DND-41 (cell line): ENCODE results near the gene SERPINE2.

Experiments used
- ATAC-seq: fragments of 200-7000 bp; cut with Tn5 transposase; 3 replicates; pipeline ENCODE4 v1.9.1; 2021; ENCODE audit warnings: low read depth; ENCODE audit not compliant: insufficient read depth
- DNase-seq: peaks from one replicate; pipeline ENCODE4 v3.0.0-alpha.2; 2020
- H2AFZ ChIP-seq: 2 replicates; pipeline ENCODE4 v1.6.0; 2012; ENCODE audit warnings: low read depth, low read length
- H3K27ac ChIP-seq: 2 replicates; pipeline ENCODE4 v1.5.1; 2012; ENCODE audit warnings: low read length, inconsistent platforms
- H3K27me3 ChIP-seq: fragments of 200-600 bp; sonication (generic); 2 replicates; pipeline ENCODE4 v1.6.0; 2012; ENCODE audit warnings: low read length, mild to moderate bottlenecking, inconsistent platforms; ENCODE audit not compliant: insufficient read depth, poor library complexity
- H3K36me3 ChIP-seq: 2 replicates; pipeline ENCODE4 v1.5.1; 2012; ENCODE audit warnings: low read length, inconsistent platforms; ENCODE audit not compliant: insufficient read depth
- H3K4me1 ChIP-seq: 2 replicates; pipeline ENCODE4 v1.5.1; 2012; ENCODE audit warnings: mild to moderate bottlenecking, low read length; ENCODE audit not compliant: insufficient read depth
- H3K4me2 ChIP-seq: 2 replicates; pipeline ENCODE4 v1.6.0; 2012; ENCODE audit warnings: mild to moderate bottlenecking, moderate library complexity, low read length, inconsistent platforms; ENCODE audit not compliant: insufficient read depth
- H3K4me3 ChIP-seq, 2 experiments: fragments of 200-600 bp in 1 of 2; shearing (Covaris generic) in 1 of 2; 2 replicates each; pipeline ENCODE4 v1.5.1; 2012 to 2016; ENCODE audit warnings: inconsistent platforms in 2 of 2, low read length in 2 of 2, mild to moderate bottlenecking in 2 of 2, low read depth in 1 of 2, moderate library complexity in 1 of 2
- H3K79me2 ChIP-seq: 2 replicates; pipeline ENCODE4 v1.6.0; 2012; ENCODE audit warnings: low read length, inconsistent platforms; ENCODE audit not compliant: insufficient read depth
- H3K9ac ChIP-seq: 2 replicates; pipeline ENCODE4 v1.6.0; 2012; ENCODE audit warnings: low read depth, mild to moderate bottlenecking, inconsistent platforms, low read length, moderate library complexity
- H3K9me3 ChIP-seq: 2 replicates; pipeline ENCODE4 v1.5.1; 2012; ENCODE audit warnings: low read length, moderate library complexity, mild to moderate bottlenecking, inconsistent platforms; ENCODE audit not compliant: insufficient read depth, severe bottlenecking
- H4K20me1 ChIP-seq: 2 replicates; pipeline ENCODE4 v1.6.0; 2012; ENCODE audit warnings: low read length; ENCODE audit not compliant: insufficient read depth
- EZH2 ChIP-seq: IDR thresholded peaks from 3 replicates; pipeline ENCODE4 v1.6.1; 2012; ENCODE audit warnings: borderline replicate concordance, low read depth, mild to moderate bottlenecking, moderate library complexity, low read length, inconsistent platforms; ENCODE audit not compliant: severe bottlenecking
- TF ChIP-seq, protein P1 (sequence below): IDR thresholded peaks from 2 replicates; pipeline ENCODE4 v1.5.1; 2012; ENCODE audit warnings: borderline replicate concordance, low read length, moderate library complexity, mild to moderate bottlenecking; ENCODE audit not compliant: poor library complexity, severe bottlenecking; ENCODE audit errors: extremely low read depth

Gene SERPINE2

DNA sequence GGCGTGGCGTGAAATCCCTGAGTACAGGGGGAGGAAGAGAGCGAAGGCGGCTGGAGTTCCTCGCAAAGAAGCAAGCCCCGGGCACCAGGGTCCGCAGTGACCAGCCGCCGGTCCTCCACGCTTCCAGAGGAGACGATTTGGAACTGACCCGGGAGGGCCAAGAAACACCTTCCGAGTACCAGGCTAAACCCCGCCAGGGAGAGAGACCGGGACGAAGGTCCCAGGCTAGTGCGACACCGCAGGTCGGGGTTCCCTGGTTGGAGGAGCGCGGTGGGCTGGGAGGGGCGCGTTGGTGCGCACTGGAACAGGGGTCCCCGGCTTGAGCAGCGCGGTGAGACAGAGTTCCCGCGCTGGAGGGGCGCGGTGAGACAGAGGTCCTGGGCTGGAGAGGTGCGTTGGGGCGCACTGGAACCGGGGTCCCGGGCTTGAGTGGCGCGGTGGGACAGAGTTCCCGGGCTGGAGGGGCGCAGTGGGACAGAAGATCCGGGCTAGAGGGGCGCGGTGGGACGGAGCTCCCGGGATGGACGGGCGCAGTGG lies 94.9 kb downstream of the SERPINE2 start:
- Histone ChIP-seq H4K20me1 (peaks cover 6% of the 10 kb centered on the region; the same call in 1 of the 2 replicates), H2AFZ (peak overlapping the region; percentile 91), H3K9ac (peak overlapping the region; percentile 89), H3K4me1 (peaks cover 25% of the 10 kb centered on the region), H3K4me2 (peak overlapping the region; percentile 92), H3K9me3 (no peaks in the 10 kb centered on the region), H3K79me2 (peaks cover 27% of the 10 kb centered on the region), H3K27ac (peak overlapping the region; percentile 81), H3K36me3 (no peaks in the 10 kb centered on the region; the same call in 1 of the 2 replicates), H3K27me3 (no peaks in the 10 kb centered on the region), H3K4me3 (peak overlapping the region; percentile 46 to 85; a peak in 3 of 4 replicates)
- no peak for ATAC-seq
- TF ChIP-seq EZH2: no peak
- TF ChIP-seq, protein P1, sequence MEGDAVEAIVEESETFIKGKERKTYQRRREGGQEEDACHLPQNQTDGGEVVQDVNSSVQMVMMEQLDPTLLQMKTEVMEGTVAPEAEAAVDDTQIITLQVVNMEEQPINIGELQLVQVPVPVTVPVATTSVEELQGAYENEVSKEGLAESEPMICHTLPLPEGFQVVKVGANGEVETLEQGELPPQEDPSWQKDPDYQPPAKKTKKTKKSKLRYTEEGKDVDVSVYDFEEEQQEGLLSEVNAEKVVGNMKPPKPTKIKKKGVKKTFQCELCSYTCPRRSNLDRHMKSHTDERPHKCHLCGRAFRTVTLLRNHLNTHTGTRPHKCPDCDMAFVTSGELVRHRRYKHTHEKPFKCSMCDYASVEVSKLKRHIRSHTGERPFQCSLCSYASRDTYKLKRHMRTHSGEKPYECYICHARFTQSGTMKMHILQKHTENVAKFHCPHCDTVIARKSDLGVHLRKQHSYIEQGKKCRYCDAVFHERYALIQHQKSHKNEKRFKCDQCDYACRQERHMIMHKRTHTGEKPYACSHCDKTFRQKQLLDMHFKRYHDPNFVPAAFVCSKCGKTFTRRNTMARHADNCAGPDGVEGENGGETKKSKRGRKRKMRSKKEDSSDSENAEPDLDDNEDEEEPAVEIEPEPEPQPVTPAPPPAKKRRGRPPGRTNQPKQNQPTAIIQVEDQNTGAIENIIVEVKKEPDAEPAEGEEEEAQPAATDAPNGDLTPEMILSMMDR: no peak
- no peak for DNase-seq

DNA sequence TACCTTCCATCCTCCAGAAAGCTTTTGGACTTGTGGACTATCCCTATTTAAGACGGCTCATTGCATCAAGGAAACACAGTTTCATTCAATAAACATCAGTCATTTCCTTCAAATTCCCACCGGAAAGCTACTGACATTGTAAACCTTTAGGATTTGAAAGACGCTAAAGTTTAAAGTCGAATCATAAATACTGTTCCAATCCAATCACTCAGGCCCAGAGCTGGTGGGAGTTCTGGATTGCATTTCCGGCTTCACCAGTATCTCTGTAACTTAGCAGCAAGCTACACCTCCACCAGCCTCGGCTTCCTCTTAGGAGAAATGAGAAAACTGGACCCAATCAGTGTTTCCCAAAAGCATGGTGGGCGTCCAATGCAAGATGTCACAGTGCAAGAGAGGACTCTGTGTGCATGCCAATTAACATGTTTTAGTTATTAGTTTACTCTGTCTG lies 95.5 kb downstream of the SERPINE2 start:
- no peak for ATAC-seq
- TF ChIP-seq EZH2: no peak
- TF ChIP-seq, protein P1: no peak

DNA sequence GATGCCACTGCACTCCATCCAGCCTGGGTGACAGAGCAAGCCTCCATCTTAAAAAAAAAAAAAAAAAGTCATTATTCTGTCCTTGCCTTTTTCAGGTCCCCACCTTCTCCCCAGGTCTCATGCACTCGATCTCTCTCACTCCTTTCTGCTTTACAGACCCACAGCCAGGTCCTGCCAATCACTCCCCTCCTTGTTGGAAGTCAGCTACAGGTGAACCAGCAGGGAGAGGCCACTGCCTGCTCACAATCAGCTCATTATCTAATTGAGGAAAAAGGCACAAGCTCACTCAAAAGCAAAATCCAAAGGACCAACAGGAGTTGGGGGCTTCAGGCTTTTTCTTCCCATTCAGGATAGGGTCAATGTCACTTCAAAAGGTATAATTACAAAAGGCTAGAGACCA lies 96.0 kb downstream of the SERPINE2 start:
- Histone ChIP-seq H4K20me1 (peaks cover 10% of the 10 kb centered on the region; the same call in 1 of the 2 replicates), H3K4me2 (peak overlapping the region; percentile 92; the same call in 1 of the 2 replicates), H3K4me1 (peaks cover 25% of the 10 kb centered on the region), H3K9me3 (no peaks in the 10 kb centered on the region), H3K27me3 (no peaks in the 10 kb centered on the region), H3K36me3 (no peaks in the 10 kb centered on the region; the same call in 1 of the 2 replicates), H3K79me2 (peaks cover 34% of the 10 kb centered on the region), H3K9ac (no peak overlapping the region), H3K4me3 (no peak overlapping the region), H2AFZ (no peak overlapping the region), H3K27ac (no peak overlapping the region)
- TF ChIP-seq, protein P1: no peak
- no peak for TF ChIP-seq EZH2
- no peak for DNase-seq
- no peak for ATAC-seq

More for the DNA sequence above, 95.5 kb downstream of the SERPINE2 start:
- H3K36me3 ChIP-seq: no peaks in the 10 kb centered on the region; the same call in 1 of the 2 replicates
- H4K20me1 ChIP-seq: peaks cover 10% of the 10 kb centered on the region; the same call in 1 of the 2 replicates
- DNase-seq: no peak
- H3K79me2 ChIP-seq: peaks cover 32% of the 10 kb centered on the region
- no peak overlapping the region for H2AFZ ChIP-seq
- H3K4me2 ChIP-seq: peak overlapping the region; percentile 92
- peaks cover 25% of the 10 kb centered on the region for H3K4me1 ChIP-seq
- no peak overlapping the region for H3K4me3 ChIP-seq
- no peak overlapping the region for H3K27ac ChIP-seq
- no peaks in the 10 kb centered on the region for H3K27me3 ChIP-seq
- H3K9ac ChIP-seq: no peak overlapping the region; the same call in 1 of the 2 replicates
- no peaks in the 10 kb centered on the region for H3K9me3 ChIP-seq
